Spleen (tissue), 7 donors: ENCODE measurements around the gene TENM4.

Experiments used
- CTCF ChIP-seq, 11 experiments: fragments of 200-600 bp in 7 of 11; fragments of 450-650 bp in 4 of 11; sonication (generic) in 4 of 11; IDR thresholded peaks in 8 of 11; conservative IDR thresholded peaks in 3 of 11; 1 replicate in 7 of 11; 2 replicates in 4 of 11; pipeline versions ENCODE4 v1.4.0 to v1.8.0; 2016 to 2021; ENCODE audit warnings: antibody characterized with exemption in 11 of 11, inconsistent platforms in 4 of 11, mild to moderate bottlenecking in 1 of 11
- POLR2A ChIP-seq, 3 donors: fragments of 450-650 bp; IDR thresholded peaks; one replicate each; pipeline ENCODE4 v1.5.1; 2017; ENCODE audit warnings: antibody characterized with exemption in 3 of 3, mild to moderate bottlenecking in 1 of 3
- POLR2AphosphoS5 ChIP-seq, 3 donors: sonication (generic); formaldehyde crosslinking; IDR thresholded peaks; one replicate each; pipeline ENCODE4 v1.5.1; 2017; ENCODE audit warnings: antibody characterized with exemption in 3 of 3
- donor health status: DM: no; HTN: no; CAD: no; lungs with moderate emphysema.
- donor health status: DM: no; HTN: no; CAD: no.
- donor health status: DM: no; HTN: no; CAD: no.

- TF ChIP-seq CTCF (IDR thresholded peaks at IDR 0.05 in 8 of 11, conservative IDR thresholded peaks at IDR 0.05 in 3 of 11) (no peak), POLR2AphosphoS5 (IDR thresholded peaks at IDR 0.05) (no peak), POLR2A (IDR thresholded peaks at IDR 0.05) (no peak)
Measured at GRCh38 chr11:79156031-79156430, 284.8 kb downstream of the TENM4 start.
